ENCODE data around the gene STAM.
"Not testable (repeated sequence)": the region's sequence is repeated elsewhere in the genome, so short reads cannot be mapped to it uniquely, and the experiment has no call there.

Gene STAM

DNA sequence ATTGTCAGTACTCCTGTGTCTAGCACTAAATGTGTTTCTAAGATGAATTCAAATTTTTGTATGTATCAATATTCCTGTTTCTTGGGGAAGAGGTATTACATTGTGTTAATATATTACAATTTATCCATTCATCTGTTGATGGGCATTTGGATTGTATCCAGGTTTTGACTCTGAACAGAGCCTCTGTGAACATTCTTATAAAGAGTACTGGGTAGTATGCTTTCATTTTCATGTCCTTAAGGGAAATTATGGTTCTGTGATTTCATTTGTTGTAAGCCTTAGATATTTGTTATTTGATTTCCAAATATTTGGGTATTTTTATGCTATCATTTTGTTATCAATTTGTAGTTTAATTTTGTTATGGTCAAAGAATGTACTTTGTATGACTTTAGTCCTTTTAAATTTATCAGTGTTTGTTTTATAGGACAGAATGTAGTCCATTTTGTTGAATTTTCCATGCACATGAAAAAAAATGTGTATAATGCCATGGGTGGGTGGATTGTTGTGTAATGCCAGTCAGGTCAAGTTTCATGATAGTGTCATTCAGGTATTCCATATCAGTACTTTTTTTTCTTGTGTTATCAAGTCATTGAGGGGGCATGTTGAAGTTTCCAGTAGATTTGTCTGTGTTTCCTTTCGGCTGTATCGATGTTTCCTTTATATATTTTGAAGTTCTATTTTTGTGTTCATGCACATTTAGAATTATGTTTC, 38.4 kb downstream of the STAM start:
- no peak for DNase-seq

DNA sequence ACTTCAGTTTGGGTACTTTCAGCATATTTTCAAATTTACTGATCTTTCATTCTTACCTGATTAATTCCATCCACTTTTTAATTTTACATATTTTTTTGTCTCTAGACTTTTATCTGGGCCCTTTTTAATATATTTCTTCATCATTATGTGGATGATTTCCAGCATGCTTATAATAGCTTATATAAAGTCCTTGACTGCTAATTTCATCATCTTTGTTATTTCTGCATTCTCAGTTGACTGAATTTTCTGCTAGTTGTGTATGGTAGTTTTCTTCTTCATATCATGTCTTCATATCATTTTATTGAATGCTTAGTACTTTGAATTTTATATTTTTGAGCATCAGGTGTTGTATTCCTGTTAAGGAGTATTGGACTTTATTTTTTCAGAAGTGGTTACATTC, 39.6 kb downstream of the STAM start:
- DNase-seq = no peak

DNA sequence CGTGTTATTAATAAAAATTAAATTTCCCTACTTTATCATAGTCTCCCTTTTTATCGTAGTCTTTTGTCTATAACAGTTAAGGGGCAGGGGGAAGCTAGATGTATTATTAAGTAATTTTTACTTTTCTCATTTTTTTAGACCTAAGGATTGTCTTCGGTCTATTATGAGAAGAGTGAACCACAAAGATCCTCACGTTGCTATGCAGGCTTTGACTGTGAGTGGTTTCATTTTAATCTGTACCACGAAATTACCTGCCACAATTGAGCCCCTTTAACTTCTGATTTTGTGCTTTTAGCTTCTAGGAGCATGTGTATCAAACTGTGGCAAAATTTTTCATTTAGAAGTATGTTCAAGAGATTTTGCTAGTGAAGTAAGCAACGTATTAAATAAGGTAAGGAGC, 40.6 kb downstream of the STAM start:
- no peak for DNase-seq

DNA sequence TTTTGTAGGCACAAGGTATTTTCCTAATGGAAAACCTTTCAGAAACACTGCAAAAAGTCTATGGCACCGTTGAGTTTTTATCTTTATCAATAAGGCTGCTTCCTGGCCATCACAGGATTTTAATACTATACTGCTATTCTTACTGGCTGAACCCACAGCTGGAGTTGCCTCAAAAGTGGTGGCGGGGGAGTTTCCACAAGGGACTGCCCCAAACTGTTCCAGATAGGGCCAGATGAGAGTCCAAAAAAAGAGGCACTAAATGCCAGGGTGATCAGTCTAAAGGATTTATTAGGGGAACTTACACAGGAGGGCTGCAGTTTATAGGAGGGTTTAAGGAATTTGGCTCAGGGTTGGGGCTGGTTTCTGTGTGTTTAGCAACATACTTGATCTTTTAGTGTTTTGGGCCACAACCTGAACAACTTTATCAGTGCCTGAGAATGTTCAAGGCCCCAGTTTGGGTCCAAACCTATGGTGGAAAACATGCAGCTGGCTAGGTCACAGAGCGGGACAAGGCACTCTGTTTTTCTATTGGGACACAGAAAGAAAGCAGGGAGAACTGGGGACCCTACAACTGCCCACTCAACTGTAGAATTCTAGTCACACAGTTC, 41.4 kb downstream of the STAM start:
- DNase-seq = no peak

DNA sequence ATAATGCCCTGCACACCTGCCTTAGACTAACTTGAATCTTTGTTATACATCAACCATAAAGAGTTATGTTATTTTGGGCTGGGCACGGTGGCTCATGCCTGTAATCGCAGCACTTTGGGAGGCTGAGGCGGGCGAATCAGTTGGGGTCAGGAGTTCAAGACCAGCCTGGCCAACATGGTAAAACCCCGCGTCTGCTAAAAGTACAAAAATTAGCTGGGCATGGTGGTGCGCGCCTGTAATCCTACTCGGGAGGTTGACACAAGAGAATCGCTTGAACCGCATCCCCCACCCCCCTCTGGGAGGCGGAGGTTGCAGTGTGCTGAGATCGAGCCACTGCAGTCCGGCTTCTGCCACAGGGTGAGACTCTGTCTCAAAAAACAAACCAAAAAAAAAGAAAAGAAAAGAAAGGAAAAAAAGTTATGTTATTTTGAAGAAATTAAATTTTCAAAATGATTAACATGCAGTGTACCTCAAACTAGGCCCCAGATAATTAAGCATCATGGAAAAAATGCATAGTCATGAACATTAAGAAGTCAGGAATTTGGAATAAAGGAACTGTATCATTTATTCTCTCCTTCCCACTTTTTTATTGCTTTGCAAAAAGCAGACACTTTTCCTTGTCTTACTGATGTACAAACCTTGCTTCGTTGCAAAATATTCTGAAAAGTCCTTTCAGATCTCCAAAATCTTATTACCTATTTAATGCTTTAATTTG, 43.3 kb downstream of the STAM start:
- DNase-seq = no peak

DNA sequence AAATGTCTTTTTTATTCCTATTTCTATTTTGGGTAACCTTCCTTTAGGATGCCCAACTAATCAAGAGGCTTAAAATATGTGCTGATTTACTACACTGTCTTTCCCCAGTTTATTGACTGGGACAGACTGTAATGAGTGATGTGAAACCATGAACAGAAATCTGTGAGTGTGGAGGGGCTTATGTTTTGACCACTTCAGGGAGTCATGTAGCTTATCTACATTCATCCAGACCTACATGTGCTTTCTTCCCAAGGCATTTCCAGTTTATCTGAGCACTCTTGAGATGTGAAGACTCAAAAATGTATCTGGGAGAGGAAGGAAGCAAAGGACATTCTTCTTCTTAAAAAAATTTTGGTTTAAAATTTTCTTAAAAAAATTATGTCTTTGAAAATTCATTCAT, 45.2 kb downstream of the STAM start:
- no peak for DNase-seq

DNA sequence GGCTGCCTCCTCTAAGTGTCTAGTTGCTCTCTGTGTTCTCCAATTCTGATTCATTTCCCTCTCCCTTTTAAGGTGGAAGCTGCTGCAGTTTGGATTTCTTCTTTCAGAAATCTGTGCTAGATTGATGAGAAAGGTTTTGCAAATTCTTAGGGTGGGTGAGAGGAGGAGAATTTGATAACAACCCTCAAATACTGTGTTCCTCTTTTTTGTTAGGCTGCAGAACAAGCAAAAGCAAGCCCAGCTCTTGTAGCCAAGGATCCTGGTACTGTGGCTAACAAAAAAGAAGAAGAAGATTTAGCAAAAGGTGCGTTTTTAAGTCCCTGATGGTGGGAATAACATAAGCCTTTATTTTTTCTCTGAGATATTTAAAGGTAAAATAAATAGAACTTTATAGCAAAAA, 49.1 kb downstream of the STAM start:
- DNase-seq = no peak

DNA sequence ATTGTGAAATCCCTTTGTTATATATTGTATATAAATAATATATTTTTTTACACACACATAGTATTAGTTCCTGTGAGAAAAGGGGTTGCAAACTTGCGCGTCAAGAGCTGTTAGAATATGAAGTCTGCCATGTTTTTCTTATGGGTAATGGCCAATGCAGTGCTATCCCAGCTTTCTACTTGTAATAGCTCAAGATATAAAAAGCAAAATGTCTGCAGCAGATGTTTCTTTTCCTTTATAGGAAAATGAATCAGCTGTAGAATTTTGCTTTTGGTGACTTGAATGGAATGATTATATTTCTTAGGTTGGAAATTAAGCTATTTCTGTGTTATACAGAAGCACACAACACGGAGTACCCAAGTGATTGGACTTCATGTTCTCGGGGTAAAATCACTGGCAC, 54.7 kb downstream of the STAM start:
- DNase-seq = no peak

DNA sequence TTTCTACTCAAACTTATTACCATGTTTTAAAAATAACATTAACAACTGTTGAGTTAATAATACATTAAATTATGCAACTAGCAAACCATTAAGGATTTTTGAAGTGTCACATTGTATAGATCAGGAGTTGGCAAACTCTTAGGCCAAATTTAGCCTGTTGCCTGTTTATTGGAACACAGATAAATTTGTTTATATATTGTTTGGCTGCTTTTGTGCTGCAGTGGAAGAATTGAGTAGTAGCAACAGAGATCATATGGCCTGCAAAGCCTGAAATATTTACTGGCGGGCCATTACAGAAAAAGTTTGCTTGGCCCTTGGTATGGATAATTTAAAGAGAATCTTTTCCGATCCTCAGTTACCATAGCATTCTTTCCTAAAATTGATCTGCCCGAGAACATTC, 57.4 kb downstream of the STAM start:
- no peak for DNase-seq

DNA sequence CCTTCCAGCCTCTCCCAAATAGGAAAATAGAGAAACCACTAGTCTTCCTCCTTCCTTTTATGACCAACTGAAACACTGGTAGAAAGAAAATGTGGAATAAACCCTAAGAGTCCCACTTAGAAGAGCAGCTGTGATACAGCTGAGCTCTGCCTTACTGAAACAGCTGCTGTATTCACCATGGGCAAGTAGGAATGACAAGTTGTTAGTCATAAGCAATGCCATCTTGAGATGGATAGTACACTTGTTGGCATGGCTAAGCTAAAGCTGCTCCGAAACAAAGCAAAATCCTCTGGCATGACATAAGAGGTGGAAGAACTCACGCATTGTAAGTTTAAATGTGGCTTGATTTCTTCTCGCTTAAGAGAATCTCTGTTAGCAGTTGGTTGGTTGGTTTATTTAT, 59.8 kb downstream of the STAM start:
- no peak for DNase-seq

DNA sequence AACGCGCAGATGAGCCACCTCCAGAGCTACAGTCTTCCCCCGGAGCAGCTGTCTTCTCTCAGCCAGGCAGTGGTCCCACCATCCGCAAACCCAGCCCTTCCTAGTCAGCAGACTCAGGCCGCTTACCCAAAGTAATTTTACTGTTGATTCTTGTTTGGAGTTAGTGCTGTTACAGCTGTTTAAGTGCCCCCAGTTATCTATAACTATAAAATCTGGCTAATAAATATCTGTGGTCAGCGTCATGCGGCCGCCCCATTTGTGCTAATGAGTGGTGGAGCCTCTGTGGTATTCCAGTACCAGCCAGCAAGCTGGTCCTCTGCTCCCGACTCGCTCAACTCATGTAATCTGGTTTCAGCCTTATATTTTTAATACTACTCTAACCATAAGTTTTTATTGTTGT, 64.9 kb downstream of the STAM start:
- no peak for DNase-seq

DNA sequence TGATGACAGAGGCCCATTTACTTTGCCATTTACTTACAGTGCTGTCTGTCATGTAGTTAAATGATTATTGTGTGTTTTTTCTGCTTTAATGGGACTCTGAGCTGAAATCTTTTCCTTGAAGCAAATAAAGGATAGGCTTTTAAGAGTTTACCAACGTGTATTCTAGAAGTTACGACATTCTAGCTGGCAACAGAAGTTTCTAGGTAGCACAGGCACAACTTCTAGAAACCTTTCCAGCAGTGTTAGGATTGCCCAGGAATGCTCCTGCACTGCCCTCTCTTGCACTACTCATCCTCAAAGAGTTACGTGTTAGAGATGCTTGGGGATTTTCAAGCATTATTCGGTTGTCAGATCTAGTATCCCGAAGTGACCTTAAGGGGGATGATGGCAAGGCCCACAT, 65.5 kb downstream of the STAM start:
- no peak for DNase-seq

DNA sequence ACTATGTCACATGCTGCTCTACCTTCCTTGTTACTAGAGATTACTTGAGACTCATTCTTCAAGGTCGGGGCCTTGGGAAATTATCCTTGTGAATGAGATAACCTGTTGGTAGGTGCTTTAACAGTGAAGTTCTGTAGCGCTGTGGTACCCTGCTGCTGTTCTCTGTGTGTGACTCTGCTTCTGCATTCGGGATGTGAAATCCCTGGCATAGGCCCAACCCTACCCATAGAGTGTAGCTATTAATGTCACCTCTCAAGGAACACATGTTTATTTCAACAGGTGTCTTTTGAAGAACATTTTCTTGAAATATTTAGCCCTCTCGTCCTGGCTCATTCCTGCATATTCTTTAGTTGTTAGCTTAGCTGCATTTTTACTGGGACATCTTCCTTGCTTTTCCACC, 66.2 kb downstream of the STAM start:
- no peak for DNase-seq

DNA sequence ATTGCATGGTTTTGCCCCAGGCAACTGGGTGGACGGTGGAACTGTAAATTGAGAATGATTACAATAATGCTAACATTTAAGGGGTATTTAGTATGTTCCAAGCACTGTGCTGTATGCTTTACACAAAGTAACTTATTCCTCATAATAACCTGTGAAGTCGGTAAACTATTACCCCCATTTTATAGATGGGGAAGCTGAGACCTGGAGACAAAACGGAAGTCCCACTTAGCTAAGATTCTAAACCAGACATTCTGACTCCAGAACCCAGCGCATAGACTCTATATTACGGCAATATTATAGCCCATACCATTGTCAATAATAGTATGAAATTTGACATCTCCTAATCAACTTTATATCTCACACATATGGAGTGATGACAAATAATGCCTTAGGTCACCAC, 68.1 kb downstream of the STAM start:
- no peak for DNase-seq

DNA sequence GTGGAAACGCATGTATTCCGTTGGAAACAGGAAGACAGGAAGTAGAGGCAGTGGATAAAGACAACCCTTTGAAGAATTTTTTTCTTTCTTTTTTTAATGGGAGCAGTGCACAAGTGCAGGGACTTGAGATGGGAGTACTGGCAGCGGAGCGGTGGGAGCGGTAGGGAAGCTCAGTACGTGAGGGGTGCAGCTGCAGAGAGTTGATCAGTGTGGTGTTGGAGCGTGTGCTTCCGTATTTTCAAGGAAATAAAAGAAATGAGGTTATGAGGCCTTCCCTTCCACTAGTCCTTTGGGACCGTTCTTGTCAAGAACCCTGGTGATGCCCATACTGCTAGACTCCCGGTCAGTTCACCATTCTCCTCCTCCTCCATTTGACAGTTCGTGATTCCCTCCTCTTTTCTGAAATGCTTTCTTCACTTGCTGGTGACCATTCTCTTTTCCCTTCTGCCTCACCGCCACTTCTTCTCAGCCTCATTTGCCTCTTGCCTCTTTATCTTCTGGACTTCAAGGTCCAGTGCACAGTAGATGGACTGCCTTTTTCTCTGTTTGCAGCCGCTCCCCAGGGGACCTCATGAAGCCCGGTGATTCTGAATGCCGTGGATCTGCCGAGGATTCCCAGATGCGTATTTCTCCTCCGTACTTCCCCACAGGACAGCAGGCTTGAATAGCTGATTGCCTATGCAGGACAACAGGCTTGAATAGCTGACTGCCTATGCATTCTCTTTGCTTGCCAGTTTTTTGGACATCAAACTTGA, 68.9 kb downstream of the STAM start:
- DNase-seq = no peak

DNA sequence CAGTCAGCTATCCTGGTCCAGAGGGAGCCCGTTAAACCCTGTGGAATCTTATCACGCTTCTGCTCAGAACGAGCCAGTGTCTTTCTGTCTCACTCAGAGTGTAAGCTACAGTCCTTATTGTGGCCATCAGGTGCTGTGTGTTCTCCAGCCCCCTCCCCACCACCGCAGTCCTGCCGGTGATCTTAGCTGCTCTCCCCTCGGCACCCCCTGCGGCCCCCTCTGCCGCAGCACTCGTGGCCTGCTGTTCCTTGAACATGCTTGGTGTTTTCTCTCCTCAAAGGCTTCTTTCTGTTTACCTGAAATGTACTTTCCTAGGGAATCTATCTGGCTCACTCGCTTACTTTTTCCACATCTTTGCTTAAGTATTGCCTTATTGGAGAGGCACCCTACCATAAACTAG, 69.8 kb downstream of the STAM start:
- no peak for DNase-seq

DNA sequence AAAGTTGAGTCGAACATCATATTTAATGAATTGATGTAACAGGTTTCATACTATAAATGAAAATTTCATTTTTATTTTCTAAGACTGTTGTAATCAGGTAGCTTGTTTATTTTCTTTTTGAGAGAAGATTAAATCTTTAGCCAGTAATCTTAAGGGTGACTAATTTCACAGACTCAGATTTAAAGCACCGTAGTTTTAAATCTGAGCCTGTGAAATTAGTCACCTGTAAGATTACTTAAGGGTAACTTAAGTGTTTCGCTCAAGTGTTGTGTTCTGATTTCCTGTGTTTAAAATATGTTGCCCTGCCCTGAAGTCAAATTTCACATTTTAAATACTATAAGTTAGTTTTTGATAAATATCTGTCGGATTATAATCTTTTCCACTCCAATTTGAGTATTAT, 72.2 kb downstream of the STAM start:
- DNase-seq = no peak

DNA sequence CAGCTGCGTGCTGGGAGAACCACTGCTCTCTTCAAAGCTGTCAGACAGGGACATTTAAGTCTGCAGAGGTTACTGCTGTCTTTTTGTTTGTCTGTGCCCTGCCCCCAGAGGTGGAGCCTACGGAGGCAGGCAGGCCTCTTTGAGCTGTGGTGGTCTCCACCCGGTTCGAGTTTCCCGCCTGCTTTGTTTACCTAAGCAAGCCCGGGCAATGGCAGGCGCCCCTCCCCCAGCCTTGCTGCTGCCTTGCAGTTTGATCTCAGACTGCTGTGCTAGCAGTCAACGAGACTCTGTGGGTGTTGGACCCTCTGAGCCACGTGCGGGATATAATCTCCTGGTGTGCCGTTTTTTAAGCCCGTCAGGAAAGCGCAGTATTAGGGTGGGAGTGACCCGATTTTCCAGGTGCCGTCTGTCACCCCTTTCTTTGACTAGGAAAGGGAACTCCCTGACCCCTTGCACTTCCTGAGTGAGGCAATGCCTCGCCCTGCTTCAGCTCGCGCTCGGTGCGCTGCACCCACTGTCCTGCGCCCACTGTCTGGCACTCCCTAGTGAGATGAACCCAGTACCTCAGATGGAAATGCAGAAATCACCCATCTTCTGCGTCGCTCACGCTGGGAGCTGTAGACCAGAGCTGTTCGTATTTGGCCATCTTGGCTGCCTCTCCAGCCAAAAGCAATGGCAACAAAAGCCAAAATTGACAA, 78.5 kb downstream of the STAM start:
- DNase-seq = not testable (repeated sequence)

DNA sequence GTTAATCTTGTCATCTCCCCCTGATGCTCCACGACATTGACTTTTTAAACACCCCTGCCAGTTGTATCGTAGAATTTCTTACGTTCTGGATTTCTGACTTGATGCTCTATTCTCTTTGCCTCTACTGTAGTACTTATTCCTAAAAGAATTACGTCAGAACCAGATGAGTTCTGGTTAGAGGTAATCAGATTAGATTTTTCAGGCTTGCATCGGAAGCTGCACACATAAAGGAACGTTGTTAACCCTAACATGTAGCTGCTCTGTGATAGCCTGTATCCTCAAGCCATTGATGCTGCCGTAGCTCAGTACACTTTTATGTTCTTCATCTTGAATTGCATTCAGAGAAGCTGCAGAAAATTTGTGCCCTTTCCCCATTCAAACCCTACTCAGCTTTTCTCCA, 81.8 kb downstream of the STAM start:
- no peak for DNase-seq

DNA sequence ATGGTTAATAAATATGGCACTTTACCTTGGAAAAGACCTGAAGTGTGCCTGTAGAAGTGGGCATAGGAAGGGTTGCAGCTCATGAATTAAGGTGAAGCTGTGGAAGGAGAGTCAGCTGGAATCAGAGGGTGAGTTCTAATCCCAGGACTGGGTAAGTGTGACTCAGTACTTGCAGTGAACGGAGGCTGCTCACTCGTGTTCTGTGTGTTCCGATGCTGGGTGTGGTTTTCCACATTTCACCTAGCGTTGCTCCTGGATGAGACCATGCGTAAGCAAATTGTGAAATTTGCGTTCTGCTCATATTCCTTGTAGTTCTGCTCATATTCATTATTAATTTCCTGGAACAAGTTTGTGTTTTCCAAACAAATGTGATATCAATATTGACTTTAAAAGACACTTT, 85.7 kb downstream of the STAM start:
- DNase-seq = no peak

DNA sequence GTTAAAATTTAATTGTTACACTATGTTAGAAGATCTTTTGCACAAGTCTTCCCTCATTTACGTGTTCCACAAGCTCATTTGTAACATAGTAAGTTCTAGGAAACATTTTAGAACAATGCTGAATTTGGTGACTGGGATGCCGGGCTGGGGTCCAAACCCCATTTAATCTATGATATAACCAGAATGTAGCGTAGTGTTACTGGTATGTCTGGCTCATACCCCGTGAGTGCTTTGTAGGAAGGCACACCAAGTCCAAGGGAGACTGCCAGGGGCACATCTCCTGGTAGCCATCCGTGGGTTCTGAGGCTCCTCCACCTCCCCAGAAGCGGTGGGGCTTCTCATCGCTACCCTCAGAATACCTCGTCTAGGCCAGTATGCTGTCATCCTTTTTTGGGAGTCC, 86.7 kb downstream of the STAM start:
- DNase-seq = no peak

DNA sequence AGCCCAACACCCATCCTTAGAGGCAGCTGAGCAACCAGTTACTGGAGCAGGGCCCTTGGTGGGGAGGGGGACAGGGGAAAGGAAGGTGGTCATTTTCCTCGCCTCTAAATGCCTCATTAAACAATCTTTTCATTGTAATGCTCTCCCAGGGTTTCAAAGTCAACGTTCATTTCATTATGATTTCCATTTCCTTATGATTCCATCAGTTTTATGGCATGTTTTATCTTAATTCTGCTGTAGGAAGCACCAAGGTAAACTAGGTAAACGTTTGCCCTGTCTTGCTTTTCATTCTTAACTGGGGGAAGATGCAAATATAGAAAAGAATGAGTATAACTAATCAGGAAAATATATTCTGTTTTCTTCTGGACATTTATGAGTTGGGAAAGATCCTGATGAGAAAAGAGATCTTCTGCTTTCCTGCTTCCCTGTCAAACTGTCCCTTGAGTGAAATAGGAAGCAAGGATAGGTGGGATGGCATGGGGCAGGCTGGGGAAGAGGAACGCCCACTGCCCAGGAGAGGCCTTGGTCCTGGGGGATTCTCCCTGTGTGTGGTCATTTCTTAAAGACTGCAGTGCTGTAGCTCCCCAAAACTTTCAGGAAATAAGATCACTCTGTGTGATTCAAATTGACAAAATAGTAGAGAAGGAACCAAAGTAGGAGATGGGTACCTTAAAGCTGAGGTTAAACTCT, 87.5 kb downstream of the STAM start:
- DNase-seq = no peak

DNA sequence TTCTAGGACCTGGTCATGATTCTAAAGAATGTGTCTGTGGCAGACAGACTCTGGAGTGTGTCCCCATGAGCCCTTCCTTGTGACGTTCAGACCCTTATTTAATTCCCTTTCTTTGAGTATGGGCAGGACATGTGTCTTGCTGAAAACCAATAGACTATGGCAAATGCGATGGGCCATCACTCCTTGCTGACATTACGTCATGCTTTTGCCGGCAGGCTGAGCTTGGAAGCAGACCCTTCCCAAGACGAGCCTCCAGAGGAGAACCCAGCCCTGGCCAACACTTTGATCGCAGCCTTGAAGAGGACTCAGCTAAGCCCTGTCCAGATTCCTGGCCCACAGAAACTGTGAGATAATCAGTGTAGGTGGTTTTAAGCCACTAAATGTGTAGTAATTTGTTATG, 89.7 kb downstream of the STAM start:
- no peak for DNase-seq
